ENCODE results near the gene ZBTB46.

Gene ZBTB46

DNA sequence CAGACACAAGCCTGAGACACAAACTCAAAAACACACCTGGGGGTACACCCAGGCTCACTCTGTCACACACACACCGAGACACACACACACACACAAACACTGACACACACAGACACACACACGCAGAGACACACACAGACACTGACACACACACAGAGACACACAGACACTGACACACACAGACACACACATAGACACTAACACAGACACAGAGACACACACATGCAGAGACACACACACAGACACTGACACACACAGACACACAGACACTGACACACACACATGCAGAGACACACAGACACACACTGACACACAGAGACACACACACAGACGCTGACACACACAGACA is 15.8 kb upstream of the ZBTB46 start (continued):
- no peak for TF ChIP-seq ZFP41 (tag by site-specific recombination; IDR thresholded peaks at IDR 0.05; ENCODE audit: borderline replicate concordance)
- no peak for TF ChIP-seq ZBTB17 (tag by site-specific recombination; IDR thresholded peaks at IDR 0.05)
- no peak for TF ChIP-seq ZNF138 (tag by site-specific recombination; IDR thresholded peaks at IDR 0.05; ENCODE audit: borderline replicate concordance)
- TF ChIP-seq, protein P1, sequence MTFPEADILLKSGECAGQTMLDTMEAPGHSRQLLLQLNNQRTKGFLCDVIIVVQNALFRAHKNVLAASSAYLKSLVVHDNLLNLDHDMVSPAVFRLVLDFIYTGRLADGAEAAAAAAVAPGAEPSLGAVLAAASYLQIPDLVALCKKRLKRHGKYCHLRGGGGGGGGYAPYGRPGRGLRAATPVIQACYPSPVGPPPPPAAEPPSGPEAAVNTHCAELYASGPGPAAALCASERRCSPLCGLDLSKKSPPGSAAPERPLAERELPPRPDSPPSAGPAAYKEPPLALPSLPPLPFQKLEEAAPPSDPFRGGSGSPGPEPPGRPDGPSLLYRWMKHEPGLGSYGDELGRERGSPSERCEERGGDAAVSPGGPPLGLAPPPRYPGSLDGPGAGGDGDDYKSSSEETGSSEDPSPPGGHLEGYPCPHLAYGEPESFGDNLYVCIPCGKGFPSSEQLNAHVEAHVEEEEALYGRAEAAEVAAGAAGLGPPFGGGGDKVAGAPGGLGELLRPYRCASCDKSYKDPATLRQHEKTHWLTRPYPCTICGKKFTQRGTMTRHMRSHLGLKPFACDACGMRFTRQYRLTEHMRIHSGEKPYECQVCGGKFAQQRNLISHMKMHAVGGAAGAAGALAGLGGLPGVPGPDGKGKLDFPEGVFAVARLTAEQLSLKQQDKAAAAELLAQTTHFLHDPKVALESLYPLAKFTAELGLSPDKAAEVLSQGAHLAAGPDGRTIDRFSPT (tag by site-specific recombination; IDR thresholded peaks at IDR 0.05) = no peak
- TF ChIP-seq ZNF23 (tag by site-specific recombination; IDR thresholded peaks at IDR 0.05; ENCODE audit: borderline replicate concordance) = no peak
- no peak for TF ChIP-seq ZNF121 (tag by site-specific recombination; IDR thresholded peaks at IDR 0.05)
- no peak for TF ChIP-seq ZNF114 (tag by site-specific recombination; IDR thresholded peaks at IDR 0.05)
- TF ChIP-seq KLF9 (tag by site-specific recombination; IDR thresholded peaks at IDR 0.05; ENCODE audit: low read depth) = no peak
- TF ChIP-seq ZNF274 (IDR thresholded peaks at IDR 0.05; ENCODE audit: low read length) = no peak
- TF ChIP-seq ZNF274 (tag by site-specific recombination; IDR thresholded peaks at IDR 0.05; ENCODE audit: borderline replicate concordance) = no peak
- no peak for TF ChIP-seq HOXA7 (CRISPR knock-in tag; IDR thresholded peaks at IDR 0.05; ENCODE audit: borderline replicate concordance)
- no peak for TF ChIP-seq KLF7 (tag by site-specific recombination; IDR thresholded peaks at IDR 0.05; ENCODE audit: borderline replicate concordance)
- no peak for TF ChIP-seq ZNF560 (tag by site-specific recombination; IDR thresholded peaks at IDR 0.05; ENCODE audit: borderline replicate concordance)
- TF ChIP-seq, protein P2, sequence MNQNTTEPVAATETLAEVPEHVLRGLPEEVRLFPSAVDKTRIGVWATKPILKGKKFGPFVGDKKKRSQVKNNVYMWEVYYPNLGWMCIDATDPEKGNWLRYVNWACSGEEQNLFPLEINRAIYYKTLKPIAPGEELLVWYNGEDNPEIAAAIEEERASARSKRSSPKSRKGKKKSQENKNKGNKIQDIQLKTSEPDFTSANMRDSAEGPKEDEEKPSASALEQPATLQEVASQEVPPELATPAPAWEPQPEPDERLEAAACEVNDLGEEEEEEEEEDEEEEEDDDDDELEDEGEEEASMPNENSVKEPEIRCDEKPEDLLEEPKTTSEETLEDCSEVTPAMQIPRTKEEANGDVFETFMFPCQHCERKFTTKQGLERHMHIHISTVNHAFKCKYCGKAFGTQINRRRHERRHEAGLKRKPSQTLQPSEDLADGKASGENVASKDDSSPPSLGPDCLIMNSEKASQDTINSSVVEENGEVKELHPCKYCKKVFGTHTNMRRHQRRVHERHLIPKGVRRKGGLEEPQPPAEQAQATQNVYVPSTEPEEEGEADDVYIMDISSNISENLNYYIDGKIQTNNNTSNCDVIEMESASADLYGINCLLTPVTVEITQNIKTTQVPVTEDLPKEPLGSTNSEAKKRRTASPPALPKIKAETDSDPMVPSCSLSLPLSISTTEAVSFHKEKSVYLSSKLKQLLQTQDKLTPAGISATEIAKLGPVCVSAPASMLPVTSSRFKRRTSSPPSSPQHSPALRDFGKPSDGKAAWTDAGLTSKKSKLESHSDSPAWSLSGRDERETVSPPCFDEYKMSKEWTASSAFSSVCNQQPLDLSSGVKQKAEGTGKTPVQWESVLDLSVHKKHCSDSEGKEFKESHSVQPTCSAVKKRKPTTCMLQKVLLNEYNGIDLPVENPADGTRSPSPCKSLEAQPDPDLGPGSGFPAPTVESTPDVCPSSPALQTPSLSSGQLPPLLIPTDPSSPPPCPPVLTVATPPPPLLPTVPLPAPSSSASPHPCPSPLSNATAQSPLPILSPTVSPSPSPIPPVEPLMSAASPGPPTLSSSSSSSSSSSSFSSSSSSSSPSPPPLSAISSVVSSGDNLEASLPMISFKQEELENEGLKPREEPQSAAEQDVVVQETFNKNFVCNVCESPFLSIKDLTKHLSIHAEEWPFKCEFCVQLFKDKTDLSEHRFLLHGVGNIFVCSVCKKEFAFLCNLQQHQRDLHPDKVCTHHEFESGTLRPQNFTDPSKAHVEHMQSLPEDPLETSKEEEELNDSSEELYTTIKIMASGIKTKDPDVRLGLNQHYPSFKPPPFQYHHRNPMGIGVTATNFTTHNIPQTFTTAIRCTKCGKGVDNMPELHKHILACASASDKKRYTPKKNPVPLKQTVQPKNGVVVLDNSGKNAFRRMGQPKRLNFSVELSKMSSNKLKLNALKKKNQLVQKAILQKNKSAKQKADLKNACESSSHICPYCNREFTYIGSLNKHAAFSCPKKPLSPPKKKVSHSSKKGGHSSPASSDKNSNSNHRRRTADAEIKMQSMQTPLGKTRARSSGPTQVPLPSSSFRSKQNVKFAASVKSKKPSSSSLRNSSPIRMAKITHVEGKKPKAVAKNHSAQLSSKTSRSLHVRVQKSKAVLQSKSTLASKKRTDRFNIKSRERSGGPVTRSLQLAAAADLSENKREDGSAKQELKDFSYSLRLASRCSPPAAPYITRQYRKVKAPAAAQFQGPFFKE (tag by site-specific recombination; IDR thresholded peaks at IDR 0.05; ENCODE audit: borderline replicate concordance) = no peak
- TF ChIP-seq, protein P3, sequence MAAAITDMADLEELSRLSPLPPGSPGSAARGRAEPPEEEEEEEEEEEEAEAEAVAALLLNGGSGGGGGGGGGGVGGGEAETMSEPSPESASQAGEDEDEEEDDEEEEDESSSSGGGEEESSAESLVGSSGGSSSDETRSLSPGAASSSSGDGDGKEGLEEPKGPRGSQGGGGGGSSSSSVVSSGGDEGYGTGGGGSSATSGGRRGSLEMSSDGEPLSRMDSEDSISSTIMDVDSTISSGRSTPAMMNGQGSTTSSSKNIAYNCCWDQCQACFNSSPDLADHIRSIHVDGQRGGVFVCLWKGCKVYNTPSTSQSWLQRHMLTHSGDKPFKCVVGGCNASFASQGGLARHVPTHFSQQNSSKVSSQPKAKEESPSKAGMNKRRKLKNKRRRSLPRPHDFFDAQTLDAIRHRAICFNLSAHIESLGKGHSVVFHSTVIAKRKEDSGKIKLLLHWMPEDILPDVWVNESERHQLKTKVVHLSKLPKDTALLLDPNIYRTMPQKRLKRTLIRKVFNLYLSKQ (tag by site-specific recombination; IDR thresholded peaks at IDR 0.05; ENCODE audit: borderline replicate concordance) = no peak
- TF ChIP-seq ZNF529 (tag by site-specific recombination; IDR thresholded peaks at IDR 0.05; ENCODE audit: insufficient replicate concordance) = no peak
- no peak for TF ChIP-seq ZNF146 (tag by site-specific recombination; IDR thresholded peaks at IDR 0.05)
- TF ChIP-seq KLF16 (tag by site-specific recombination; IDR thresholded peaks at IDR 0.05) = no peak
- TF ChIP-seq ZNF558 (tag by site-specific recombination; IDR thresholded peaks at IDR 0.05) = no peak
- no peak for TF ChIP-seq ZNF571 (tag by site-specific recombination; IDR thresholded peaks at IDR 0.05)
- TF ChIP-seq BCL11A (tag by site-specific recombination; IDR thresholded peaks at IDR 0.05; ENCODE audit: low read depth) = no peak
- no peak; the same call in 1 of the 2 replicates for TF ChIP-seq ZNF768 (tag by site-specific recombination; IDR thresholded peaks at IDR 0.05)
- no peak for TF ChIP-seq TRIM28 (IDR thresholded peaks at IDR 0.05; ENCODE audit: borderline replicate concordance, low read length)
- no peak for TF ChIP-seq ZNF843 (tag by site-specific recombination; IDR thresholded peaks at IDR 0.05)
- no peak for TF ChIP-seq ZFP3 (tag by site-specific recombination; IDR thresholded peaks at IDR 0.05; ENCODE audit: low read depth)
- no peak for TF ChIP-seq PRDM1 (tag by site-specific recombination; IDR thresholded peaks at IDR 0.05)
- TF ChIP-seq ZNF292 (tag by site-specific recombination; IDR thresholded peaks at IDR 0.05; ENCODE audit: borderline replicate concordance, low read depth) = no peak
- TF ChIP-seq, protein P4, sequence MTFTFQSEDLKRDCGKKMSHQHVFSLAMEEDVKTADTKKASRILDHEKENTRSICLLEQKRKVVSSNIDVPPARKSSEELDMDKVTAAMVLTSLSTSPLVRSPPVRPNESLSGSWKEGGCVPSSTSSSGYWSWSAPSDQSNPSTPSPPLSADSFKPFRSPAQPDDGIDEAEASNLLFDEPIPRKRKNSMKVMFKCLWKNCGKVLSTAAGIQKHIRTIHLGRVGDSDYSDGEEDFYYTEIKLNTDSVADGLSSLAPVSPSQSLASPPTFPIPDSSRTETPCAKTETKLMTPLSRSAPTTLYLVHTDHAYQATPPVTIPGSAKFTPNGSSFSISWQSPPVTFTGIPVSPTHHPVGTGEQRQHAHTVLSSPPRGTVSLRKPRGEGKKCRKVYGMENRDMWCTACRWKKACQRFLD (tag by site-specific recombination; IDR thresholded peaks at IDR 0.05) = no peak
- no peak for TF ChIP-seq ZNF169 (tag by site-specific recombination; IDR thresholded peaks at IDR 0.05)
- TF ChIP-seq ZNF624 (tag by site-specific recombination; IDR thresholded peaks at IDR 0.05) = no peak
